ENCODE measurements around the gene ARHGEF4.
"Not testable (repeated sequence)": the region's sequence is repeated elsewhere in the genome, so short reads cannot be mapped to it uniquely, and the experiment has no call there.

ARHGEF4 gene

DNA sequence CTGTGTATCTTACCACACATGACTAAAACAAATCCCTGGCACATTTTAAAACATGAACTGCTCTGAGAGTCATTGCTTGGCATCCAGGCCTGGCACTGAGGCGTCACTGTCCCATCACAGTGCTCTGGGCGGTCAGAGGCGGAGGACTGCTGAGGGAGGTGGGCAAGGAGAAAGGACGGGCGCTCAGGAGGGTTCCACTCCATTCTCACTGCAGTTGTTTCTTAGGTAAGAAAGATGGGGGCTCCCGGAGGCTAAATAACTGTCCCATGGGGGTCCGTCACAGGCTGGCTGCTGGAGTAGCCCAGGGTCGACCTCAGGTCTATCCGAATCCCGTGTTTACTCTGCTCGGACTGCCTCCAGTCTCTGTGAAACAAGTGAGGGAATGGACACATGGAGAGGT lies 139.0 kb downstream of the ARHGEF4 start:
- Histone ChIP-seq H3K4me1 (ENCODE audit: insufficient read depth, low read length) (no peaks in the 10 kb centered on the region), H3K27ac (ENCODE audit: low read length) (no peak overlapping the region), H3K4me3 (ENCODE audit: low read length) (no peak overlapping the region), H3K9ac (ENCODE audit: low read depth, low read length) (no peak overlapping the region), H3K27me3 (ENCODE audit: insufficient read depth, low read length) (no peaks in the 10 kb centered on the region), H3K36me3 (ENCODE audit: insufficient read depth, low read depth, low read length) (no peaks in the 10 kb centered on the region), H3K9me3 (ENCODE audit: insufficient read depth, low read depth, low read length) (peaks cover 9% of the 10 kb centered on the region)

DNA sequence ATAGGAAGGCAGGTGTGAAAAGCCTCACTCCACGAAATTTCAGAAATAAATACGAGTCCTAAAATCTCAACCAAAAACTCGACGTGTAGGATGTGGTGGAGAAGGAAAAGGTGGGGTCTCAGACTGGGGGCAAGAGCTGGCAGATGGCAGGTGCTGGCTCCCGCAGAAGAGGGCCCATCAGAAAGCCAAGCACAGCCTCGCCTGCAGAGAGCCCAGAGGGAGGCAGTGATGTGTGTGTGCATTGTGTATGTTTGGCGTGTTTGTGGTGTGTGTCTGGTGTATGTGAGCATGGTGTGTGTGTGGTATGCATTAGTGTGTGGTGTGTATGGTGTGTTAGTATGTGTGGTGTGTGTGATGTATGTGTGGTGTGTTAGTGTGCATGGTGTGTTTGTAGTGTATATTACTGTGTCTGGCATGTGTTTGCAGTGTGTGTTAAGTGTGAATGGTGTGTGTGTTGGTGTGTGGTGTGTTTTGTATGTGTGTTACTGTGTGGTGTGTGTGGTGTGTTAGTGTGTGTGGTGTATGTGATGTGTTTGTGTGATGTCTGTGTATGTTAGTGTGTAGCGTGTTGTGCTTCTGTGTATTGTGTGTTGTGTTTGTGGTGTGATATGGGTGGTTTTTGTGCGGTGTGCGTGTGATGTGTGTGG lies 140.0 kb downstream of the ARHGEF4 start:
- H3K9me3 ChIP-seq (ENCODE audit: insufficient read depth, low read depth, low read length): peaks cover 9% of the 10 kb centered on the region
- no peaks in the 10 kb centered on the region for H3K27me3 ChIP-seq (ENCODE audit: insufficient read depth, low read length)
- no peak overlapping the region for H3K4me3 ChIP-seq (ENCODE audit: low read length)
- H3K4me1 ChIP-seq (ENCODE audit: insufficient read depth, low read length): no peaks in the 10 kb centered on the region
- no peak overlapping the region for H3K27ac ChIP-seq (ENCODE audit: low read length)
- H3K9ac ChIP-seq (ENCODE audit: low read depth, low read length): no peak overlapping the region
- no peaks in the 10 kb centered on the region for H3K36me3 ChIP-seq (ENCODE audit: insufficient read depth, low read depth, low read length)

DNA sequence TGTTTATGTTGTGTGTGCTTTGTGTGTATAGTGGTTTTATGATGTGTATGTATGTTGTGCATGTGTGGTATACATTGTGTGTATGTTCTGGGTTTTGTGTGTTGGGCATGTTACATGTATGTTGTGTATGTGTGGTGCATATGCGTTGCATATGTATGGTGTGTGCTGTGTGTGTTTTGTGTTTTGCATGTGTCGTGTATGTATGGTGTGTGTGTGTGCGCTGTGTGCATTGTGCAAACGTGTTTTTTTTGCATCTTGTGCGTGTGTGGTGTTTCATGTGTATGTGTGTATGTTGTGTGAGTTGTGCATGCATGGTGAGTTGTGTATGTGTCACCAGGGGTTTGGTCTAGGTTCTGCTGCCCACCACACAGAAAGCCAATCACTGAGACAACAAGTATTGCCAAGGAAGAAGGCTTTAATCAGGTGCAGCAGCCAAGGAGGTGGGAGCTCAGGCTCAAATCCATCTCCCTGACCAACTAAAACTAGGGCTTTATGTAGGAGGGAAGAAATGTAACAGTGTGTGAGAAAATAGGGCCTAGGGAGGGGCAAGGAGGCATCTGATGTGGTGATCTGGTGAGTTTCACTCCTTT lies 140.8 kb downstream of the ARHGEF4 start:
- Histone ChIP-seq H3K9ac (ENCODE audit: low read depth, low read length) (no peak overlapping the region), H3K36me3 (ENCODE audit: insufficient read depth, low read depth, low read length) (no peaks in the 10 kb centered on the region), H3K27ac (ENCODE audit: low read length) (no peak overlapping the region), H3K27me3 (ENCODE audit: insufficient read depth, low read length) (no peaks in the 10 kb centered on the region), H3K9me3 (ENCODE audit: insufficient read depth, low read depth, low read length) (peaks cover 9% of the 10 kb centered on the region), H3K4me1 (ENCODE audit: insufficient read depth, low read length) (no peaks in the 10 kb centered on the region), H3K4me3 (ENCODE audit: low read length) (no peak overlapping the region)

DNA sequence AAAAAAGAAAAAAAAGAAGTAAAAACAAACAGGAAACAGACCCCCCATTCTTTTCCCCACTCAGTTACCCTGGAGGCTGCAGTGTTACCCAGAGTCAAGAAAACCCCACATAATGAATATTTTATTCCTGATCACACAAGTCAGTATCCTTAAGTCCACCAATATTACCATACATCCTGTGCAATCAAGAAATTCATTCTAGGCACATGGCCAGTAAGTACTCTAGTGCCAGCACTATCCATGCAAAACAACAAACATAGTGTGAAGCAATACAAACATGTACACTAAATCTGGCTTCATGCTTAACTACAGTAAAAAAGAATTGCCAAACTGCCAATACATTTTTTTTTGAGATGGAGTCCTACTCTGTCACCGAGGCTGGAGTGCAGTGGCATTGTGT lies 145.0 kb downstream of the ARHGEF4 start:
- H3K9ac ChIP-seq (ENCODE audit: low read depth, low read length): no peak overlapping the region
- no peaks in the 10 kb centered on the region for H3K36me3 ChIP-seq (ENCODE audit: insufficient read depth, low read depth, low read length)
- H3K9me3 ChIP-seq (ENCODE audit: insufficient read depth, low read depth, low read length): peaks cover 9% of the 10 kb centered on the region
- H3K27me3 ChIP-seq (ENCODE audit: insufficient read depth, low read length): no peaks in the 10 kb centered on the region
- no peaks in the 10 kb centered on the region for H3K4me1 ChIP-seq (ENCODE audit: insufficient read depth, low read length)
- H3K27ac ChIP-seq (ENCODE audit: low read length): no peak overlapping the region
- H3K4me3 ChIP-seq (ENCODE audit: low read length): no peak overlapping the region

DNA sequence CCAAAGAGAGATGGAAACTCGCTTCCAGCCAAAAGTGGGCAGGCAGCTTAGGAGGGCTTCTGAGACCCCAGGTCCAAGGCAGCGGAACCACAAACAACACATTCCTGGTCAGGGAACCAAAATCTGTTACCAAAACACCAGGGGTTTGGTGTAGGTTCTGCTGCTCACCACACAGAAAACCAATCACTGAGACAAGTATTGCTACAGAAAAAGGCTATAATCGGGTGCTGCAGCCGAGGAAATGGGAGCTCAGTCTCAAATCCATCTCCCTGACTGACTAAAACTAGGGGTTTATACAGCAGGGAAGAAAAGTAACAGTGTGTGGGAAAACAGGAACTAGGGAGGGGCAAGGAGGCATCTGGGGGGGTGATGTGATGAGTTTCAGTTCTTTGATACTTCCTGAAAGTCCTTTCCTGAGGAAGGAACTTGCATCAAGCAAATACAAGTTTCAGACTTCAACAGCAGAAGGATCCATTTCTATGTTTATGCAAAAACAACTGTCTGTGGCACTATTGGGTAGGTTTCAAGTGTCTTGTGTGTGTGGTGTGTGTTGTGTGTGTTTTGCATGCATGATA lies 148.6 kb downstream of the ARHGEF4 start:
- Histone ChIP-seq H3K36me3 (ENCODE audit: insufficient read depth, low read depth, low read length) (no peaks in the 10 kb centered on the region), H3K4me3 (ENCODE audit: low read length) (no peak overlapping the region), H3K9me3 (ENCODE audit: insufficient read depth, low read depth, low read length) (no peaks in the 10 kb centered on the region; the same call in 1 of the 2 replicates), H3K4me1 (ENCODE audit: insufficient read depth, low read length) (no peaks in the 10 kb centered on the region), H3K27me3 (ENCODE audit: insufficient read depth, low read length) (no peaks in the 10 kb centered on the region), H3K27ac (ENCODE audit: low read length) (no peak overlapping the region), H3K9ac (ENCODE audit: low read depth, low read length) (no peak overlapping the region)

DNA sequence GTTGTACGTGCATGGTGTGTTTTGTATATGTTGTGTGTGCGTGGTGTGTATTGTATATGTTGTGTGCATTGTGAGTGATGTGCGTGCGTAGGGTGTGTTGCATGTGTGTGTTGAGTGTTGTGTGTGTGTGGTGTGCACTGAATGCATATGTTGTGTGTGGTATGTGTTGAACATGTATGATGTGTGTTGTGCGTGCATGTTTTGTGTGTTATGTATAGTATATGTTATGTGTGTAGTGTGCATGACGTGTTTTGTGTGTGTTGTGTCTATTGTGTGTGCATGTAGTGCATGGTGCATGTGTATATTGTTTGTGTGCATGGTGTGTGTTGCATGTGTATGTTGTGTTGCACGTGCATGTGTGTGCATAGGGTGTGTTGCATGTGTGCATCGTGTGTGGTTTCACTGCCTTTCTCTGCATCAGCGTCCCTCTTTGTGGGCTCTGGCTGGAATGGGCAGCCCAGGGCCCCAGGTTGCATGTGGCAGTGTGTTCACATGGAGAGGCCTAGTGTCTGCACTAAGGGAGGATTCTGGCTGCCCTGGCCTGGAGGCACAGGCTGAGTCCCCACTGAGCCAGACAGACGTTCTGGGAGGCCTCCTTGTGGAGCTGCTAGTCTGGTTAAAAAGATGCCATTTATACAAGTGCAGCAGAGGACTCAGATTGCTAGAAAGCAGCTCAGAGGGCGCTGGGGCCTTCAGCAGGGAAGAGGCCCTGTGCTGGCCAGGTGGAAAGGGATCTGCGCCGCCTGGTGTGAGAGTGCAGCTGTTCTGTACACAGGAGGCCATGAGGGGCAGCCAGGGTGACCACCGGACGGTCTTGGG lies 149.3 kb downstream of the ARHGEF4 start:
- Histone ChIP-seq H3K9me3 (ENCODE audit: insufficient read depth, low read depth, low read length) (no peaks in the 10 kb centered on the region; the same call in 1 of the 2 replicates), H3K27me3 (ENCODE audit: insufficient read depth, low read length) (no peaks in the 10 kb centered on the region), H3K36me3 (ENCODE audit: insufficient read depth, low read depth, low read length) (no peaks in the 10 kb centered on the region), H3K9ac (ENCODE audit: low read depth, low read length) (no peak overlapping the region), H3K4me1 (ENCODE audit: insufficient read depth, low read length) (no peaks in the 10 kb centered on the region), H3K27ac (ENCODE audit: low read length) (no peak overlapping the region), H3K4me3 (ENCODE audit: low read length) (no peak overlapping the region)

DNA sequence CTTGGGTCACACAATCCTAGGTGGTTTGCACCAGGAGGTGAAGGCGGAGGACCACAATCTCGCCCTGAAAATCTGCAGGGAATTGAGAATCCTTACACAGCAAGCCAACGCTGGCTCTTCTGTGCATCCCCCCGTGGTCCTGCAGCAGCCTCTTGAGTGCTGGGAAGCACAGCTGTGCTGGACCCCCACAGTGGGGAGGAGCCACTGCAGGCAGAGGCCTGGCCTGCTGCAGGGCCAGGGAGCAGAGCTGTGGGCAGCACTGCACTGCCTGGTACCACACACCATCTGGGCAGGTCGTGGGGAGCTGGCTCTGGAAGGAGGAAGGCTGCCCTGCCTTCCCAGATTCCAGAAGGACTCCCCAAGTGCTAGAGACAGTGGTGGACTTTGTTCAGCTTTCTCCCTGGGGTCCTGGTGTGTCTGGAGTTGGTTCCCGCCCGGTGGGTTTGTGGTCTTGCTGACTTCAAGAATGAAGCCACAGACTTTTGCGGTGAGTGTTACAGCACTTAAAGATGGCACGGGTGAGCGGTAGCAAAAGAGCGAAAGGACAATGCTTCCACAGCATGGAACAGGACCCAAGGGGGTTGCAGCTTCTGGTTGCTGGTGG lies 150.3 kb downstream of the ARHGEF4 start:
- Histone ChIP-seq H3K36me3 (ENCODE audit: insufficient read depth, low read depth, low read length) (no peaks in the 10 kb centered on the region), H3K9ac (ENCODE audit: low read depth, low read length) (no peak overlapping the region), H3K9me3 (ENCODE audit: insufficient read depth, low read depth, low read length) (no peaks in the 10 kb centered on the region; the same call in 1 of the 2 replicates), H3K4me3 (ENCODE audit: low read length) (no peak overlapping the region), H3K4me1 (ENCODE audit: insufficient read depth, low read length) (no peaks in the 10 kb centered on the region), H3K27me3 (ENCODE audit: insufficient read depth, low read length) (no peaks in the 10 kb centered on the region), H3K27ac (ENCODE audit: low read length) (no peak overlapping the region)

DNA sequence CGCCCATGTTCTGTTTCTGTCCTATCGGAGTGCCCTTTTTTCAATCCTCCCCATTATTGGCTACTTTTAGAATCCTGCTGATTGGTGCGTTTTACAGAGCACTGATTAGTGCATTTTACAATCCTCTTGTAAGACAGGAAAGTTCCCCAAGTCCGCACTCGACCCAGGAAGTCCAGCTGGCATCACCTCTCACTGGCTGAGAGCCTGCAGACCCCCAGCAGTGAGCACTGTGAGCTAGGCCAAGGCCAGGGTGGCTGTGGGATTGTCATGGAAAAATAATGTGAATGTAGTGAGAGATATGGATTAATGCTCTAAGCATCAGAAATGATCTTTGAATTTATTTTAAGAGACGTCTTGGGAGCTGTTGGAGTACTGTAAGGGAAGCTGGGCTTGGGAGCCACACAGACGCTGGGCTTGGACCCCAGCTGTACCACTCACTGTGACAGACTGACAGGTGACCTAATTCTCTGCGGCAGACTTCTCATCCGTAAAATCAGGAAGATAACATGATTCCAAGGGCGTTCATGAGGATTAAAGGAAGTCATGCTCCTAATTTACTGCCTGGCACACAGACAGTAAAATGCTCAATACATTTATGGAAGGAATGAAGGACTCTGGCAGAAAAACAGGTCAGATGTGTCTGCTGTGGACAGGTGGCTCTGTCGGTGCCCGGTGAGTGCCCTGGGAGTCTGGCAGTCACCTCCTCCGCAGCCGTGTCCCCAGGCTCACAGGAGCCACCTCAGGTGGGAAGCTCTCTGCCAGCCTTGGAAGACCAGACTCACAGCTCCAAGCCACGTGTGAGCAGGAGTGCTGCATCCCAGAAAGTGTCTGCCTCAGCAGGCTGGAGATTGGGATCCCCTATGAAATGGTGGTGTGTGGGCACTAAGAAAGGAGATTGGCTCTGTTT lies 151.1 kb downstream of the ARHGEF4 start:
- no peaks in the 10 kb centered on the region for H3K36me3 ChIP-seq (ENCODE audit: insufficient read depth, low read depth, low read length)
- no peak overlapping the region for H3K9ac ChIP-seq (ENCODE audit: low read depth, low read length)
- no peak overlapping the region for H3K4me3 ChIP-seq (ENCODE audit: low read length)
- no peak overlapping the region for H3K27ac ChIP-seq (ENCODE audit: low read length)
- H3K9me3 ChIP-seq (ENCODE audit: insufficient read depth, low read depth, low read length): no peaks in the 10 kb centered on the region; the same call in 1 of the 2 replicates
- no peaks in the 10 kb centered on the region for H3K27me3 ChIP-seq (ENCODE audit: insufficient read depth, low read length)
- H3K4me1 ChIP-seq (ENCODE audit: insufficient read depth, low read length): no peaks in the 10 kb centered on the region

DNA sequence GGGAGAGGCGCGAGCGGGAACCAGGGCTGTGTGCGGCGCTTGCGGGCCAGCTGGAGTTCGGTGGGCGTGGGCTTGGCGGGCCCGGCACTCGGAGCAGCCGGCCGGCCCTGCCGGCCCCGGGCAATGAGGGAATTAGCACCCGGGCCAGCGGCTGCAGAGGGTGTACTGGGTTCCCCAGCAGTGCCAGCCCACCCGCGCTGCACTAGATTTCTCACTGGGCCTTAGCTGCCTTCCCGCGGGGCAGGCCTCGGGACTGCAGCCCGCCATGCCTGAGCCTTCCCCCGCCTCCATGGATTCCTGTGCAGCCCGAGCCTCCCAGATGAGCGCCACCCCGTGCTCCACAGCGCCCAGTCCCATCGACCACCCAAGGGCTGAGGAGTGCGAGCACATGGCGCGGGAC lies 154.7 kb downstream of the ARHGEF4 start:
- not testable (repeated sequence) for H3K4me3 ChIP-seq (ENCODE audit: low read length); H3K27ac ChIP-seq (ENCODE audit: low read length); H3K36me3 ChIP-seq (ENCODE audit: insufficient read depth, low read depth, low read length)

DNA sequence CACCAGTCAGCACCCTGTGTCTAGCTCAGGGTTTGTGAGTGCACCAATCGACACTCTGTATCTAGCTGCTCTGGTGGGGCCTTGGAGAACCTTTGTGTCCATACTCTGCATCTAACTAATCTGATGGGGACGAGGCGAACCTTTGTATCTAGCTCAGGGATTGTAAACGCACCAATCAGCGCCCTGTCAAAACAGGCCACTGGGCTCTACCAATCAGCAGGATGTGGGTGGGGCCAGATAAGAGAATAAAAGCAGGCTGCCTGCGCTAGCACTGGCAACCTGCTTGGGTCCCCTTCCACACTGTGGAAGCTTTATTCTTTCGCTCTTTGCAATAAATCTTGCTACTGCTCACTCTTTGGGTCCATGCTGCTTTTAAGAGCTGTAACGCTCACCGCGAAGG lies 155.3 kb downstream of the ARHGEF4 start:
- H3K4me1 ChIP-seq (ENCODE audit: insufficient read depth, low read length); H3K9me3 ChIP-seq (ENCODE audit: insufficient read depth, low read depth, low read length); H3K27ac ChIP-seq (ENCODE audit: low read length); H3K36me3 ChIP-seq (ENCODE audit: insufficient read depth, low read depth, low read length); H3K4me3 ChIP-seq (ENCODE audit: low read length); H3K27me3 ChIP-seq (ENCODE audit: insufficient read depth, low read length); H3K9ac ChIP-seq (ENCODE audit: low read depth, low read length): not testable (repeated sequence)

More for the DNA sequence above, 154.7 kb downstream of the ARHGEF4 start:
- H3K9ac ChIP-seq (ENCODE audit: low read depth, low read length); H3K4me1 ChIP-seq (ENCODE audit: insufficient read depth, low read length); H3K27me3 ChIP-seq (ENCODE audit: insufficient read depth, low read length); H3K9me3 ChIP-seq (ENCODE audit: insufficient read depth, low read depth, low read length): not testable (repeated sequence)

DNA sequence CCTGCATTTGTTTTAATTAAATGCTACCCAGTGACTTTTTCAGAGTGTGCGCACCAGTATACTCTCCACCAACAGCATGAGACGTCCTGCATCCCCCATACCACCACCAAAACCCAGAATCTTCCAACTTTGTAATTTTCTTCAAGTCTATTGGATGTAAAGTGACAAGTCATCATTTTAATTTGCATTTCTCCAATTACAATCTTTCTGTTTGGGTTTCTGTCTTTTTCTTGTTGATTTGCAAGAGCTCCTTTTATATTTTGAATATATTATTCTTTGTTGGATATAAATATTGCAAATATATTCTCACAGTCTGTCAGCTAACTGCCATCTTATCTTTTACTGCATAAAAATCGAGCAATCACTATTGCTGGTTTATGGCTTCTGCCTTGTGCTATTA lies 160.0 kb downstream of the ARHGEF4 start:
- no peak overlapping the region for H3K9ac ChIP-seq (ENCODE audit: low read depth, low read length)
- no peaks in the 10 kb centered on the region for H3K4me1 ChIP-seq (ENCODE audit: insufficient read depth, low read length)
- H3K27ac ChIP-seq (ENCODE audit: low read length): no peak overlapping the region
- H3K9me3 ChIP-seq (ENCODE audit: insufficient read depth, low read depth, low read length): no peaks in the 10 kb centered on the region
- no peak overlapping the region for H3K4me3 ChIP-seq (ENCODE audit: low read length)
- no peaks in the 10 kb centered on the region for H3K27me3 ChIP-seq (ENCODE audit: insufficient read depth, low read length)
- H3K36me3 ChIP-seq (ENCODE audit: insufficient read depth, low read depth, low read length): no peaks in the 10 kb centered on the region

All from iPS-20b (cell line).